ENCODE measurements around the gene GABRA5. TPM values are rescaled to one million over a fixed set of nuclear protein-coding genes. Genes with fewer than 3 reads are reported as not detected.

The GABRA5 gene
- total RNA-seq, 3 donors from 2014 or later, result not detected

DNA sequence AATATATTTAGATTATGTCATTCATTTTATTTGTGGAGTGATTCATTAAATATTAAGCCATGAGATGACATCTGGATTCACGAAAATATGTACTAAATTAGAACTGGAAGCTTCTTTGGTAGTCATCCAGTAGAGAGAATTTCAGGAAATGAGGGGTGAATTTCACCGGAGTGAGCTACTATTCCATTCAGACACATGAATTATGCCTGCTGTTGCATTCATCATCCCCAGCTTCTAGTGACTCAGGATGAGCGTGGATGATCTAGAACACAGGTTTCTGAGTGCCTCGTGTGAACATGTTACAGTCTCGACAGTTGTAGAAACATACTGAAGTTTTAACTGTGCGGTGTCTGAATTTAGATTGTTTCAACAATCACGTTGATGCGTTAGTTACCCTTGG is 61.2 kb downstream of the GABRA5 start:
- H3K36me3 Mint-ChIP-seq (ENCODE audit: insufficient read depth), result no peaks in the 10 kb centered on the region
- DNase-seq, result no peak
- no peaks in the 10 kb centered on the region for H3K4me1 Mint-ChIP-seq (ENCODE audit: low read depth)
- H3K9me3 Mint-ChIP-seq, result no peaks in the 10 kb centered on the region
- H3K27me3 Mint-ChIP-seq (ENCODE audit: low read depth), result no peaks in the 10 kb centered on the region
- no peak for ATAC-seq
- no peak overlapping the region for H3K4me3 Mint-ChIP-seq

- no peak overlapping the region for H3K4me3 Mint-ChIP-seq
- ATAC-seq, result no peak
- no peaks in the 10 kb centered on the region for H3K9me3 Mint-ChIP-seq
- no peak for DNase-seq
- no peaks in the 10 kb centered on the region for H3K4me1 Mint-ChIP-seq (ENCODE audit: low read depth)
- H3K36me3 Mint-ChIP-seq (ENCODE audit: insufficient read depth), result no peaks in the 10 kb centered on the region
- no peaks in the 10 kb centered on the region for H3K27me3 Mint-ChIP-seq (ENCODE audit: low read depth)
These were observed 62.7 kb downstream of the GABRA5 start for GRCh38 chr15:26929588-26929987.

DNA sequence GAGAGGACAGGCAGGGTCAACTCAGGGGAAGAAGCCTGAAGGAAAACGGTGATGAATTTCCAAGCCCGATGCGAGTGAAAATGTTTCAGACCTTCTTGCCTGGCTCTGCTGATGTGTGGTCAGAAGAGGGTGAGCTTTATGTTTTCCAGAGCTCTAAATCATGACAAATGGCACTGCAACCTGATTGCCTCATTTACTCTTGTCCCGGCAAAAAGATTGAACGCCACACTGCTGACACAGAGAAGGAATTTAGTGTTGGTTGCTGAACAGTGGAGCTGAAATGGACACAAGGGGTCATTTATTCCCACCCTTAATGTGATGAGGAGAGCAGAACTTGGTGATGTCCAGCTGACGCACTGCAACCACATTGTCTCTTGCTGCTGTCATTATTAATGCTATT is 68.0 kb downstream of the GABRA5 start:
- ATAC-seq (no peak), DNase-seq (no peak)
- Mint-ChIP-seq H3K27me3 (ENCODE audit: low read depth) (no peaks in the 10 kb centered on the region), H3K4me3 (no peak overlapping the region), H3K4me1 (ENCODE audit: low read depth) (no peaks in the 10 kb centered on the region), H3K36me3 (ENCODE audit: insufficient read depth) (no peaks in the 10 kb centered on the region), H3K9me3 (no peaks in the 10 kb centered on the region)

DNA sequence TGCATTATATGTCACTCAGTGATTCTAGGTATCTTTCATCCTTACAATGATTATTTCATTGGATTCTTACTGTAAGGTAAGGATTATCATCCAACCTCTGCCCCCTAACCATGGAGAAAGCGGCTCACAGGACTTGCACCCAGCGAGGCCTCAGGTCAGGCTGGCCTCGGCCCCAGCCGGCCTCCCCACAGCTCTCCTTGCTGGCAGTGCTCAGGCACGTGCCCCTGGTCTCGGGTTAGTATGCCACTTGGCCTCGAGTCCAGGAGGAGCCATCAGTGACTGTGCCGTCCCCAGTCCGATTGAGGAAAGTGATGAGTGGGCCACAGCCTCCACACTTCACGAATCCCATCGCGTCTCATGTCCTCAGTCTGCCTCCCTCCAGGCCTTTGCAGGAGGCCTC is 68.5 kb downstream of the GABRA5 start:
- Mint-ChIP-seq H3K9me3 (no peaks in the 10 kb centered on the region), H3K4me1 (ENCODE audit: low read depth) (no peaks in the 10 kb centered on the region), H3K36me3 (ENCODE audit: insufficient read depth) (no peaks in the 10 kb centered on the region), H3K4me3 (no peak overlapping the region), H3K27me3 (ENCODE audit: low read depth) (no peaks in the 10 kb centered on the region)
- DNase-seq (no peak), ATAC-seq (no peak)

DNA sequence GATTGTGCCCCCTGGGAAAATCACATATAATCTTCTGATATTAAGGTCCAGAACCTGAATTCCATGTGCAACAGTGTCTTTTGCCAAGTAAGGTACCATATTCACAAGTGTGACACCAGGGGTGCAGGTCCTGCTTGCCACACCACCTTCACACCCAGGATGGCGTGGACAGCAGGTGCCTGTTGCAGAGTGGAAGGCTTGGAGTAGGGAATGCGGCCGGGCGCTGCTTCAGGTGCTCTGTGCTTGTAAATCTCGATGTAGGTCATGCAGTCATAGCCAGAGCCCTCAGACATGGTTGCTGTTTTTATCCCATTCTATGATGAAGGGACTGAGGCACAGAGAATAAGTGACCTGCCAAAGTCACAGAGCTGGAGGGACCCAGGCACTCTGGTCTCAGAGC is 69.6 kb downstream of the GABRA5 start:
- no peaks in the 10 kb centered on the region for H3K9me3 Mint-ChIP-seq
- H3K36me3 Mint-ChIP-seq (ENCODE audit: insufficient read depth), result no peaks in the 10 kb centered on the region
- H3K4me1 Mint-ChIP-seq (ENCODE audit: low read depth), result no peaks in the 10 kb centered on the region
- ATAC-seq (no peak), DNase-seq (no peak)
- no peak overlapping the region for H3K4me3 Mint-ChIP-seq
- H3K27me3 Mint-ChIP-seq (ENCODE audit: low read depth), result no peaks in the 10 kb centered on the region

DNA sequence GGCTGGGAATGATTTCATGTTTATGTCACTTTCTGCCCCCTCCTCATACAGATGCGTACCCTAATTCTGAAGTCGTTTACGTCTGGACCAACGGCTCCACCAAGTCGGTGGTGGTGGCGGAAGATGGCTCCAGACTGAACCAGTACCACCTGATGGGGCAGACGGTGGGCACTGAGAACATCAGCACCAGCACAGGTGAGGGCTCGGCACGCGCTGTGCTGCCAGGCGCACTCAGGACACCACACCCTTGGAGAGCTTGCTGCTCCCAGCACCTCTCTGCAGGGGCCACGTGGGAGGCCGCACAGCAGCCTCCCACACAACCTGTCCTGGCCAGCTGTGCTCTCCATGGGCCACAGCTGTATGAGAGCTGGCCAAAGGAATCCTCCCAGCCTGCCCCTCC is 70.3 kb downstream of the GABRA5 start:
- no peaks in the 10 kb centered on the region for H3K9me3 Mint-ChIP-seq
- DNase-seq, result no peak
- no peak for ATAC-seq
- no peaks in the 10 kb centered on the region for H3K36me3 Mint-ChIP-seq (ENCODE audit: insufficient read depth)
- no peak overlapping the region for H3K4me3 Mint-ChIP-seq
- no peaks in the 10 kb centered on the region for H3K4me1 Mint-ChIP-seq (ENCODE audit: low read depth)
- H3K27me3 Mint-ChIP-seq (ENCODE audit: low read depth), result no peaks in the 10 kb centered on the region

DNA sequence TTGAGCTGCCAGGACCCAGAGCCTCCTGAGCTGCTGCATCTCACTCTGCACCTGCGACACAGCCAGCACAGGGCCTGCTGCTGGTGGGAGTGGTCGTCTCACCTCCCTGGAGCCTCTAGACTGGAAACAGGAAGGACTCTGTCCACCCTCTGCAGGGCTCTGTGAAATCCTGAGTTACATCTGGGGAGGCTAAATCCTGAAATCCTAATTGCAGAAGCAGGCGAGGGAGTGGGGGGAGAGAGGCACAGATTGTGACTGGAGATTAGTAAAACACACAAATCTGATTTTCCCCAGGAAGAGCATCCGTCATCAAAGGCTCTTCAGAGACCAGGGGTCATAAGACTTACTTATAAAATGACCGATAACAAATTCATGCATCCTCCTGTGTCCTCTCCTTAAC is 72.5 kb downstream of the GABRA5 start:
- Mint-ChIP-seq H3K27me3 (ENCODE audit: low read depth) (no peaks in the 10 kb centered on the region), H3K36me3 (ENCODE audit: insufficient read depth) (no peaks in the 10 kb centered on the region), H3K4me3 (no peak overlapping the region), H3K4me1 (ENCODE audit: low read depth) (no peaks in the 10 kb centered on the region), H3K9me3 (no peaks in the 10 kb centered on the region)
- DNase-seq (no peak), ATAC-seq (no peak)

- Mint-ChIP-seq H3K4me3 (no peak overlapping the region), H3K9me3 (no peaks in the 10 kb centered on the region), H3K36me3 (ENCODE audit: insufficient read depth) (no peaks in the 10 kb centered on the region), H3K4me1 (ENCODE audit: low read depth) (no peaks in the 10 kb centered on the region), H3K27me3 (ENCODE audit: low read depth) (no peaks in the 10 kb centered on the region)
- ATAC-seq (no peak), DNase-seq (no peak)
These were observed 74.6 kb downstream of the GABRA5 start for GRCh38 chr15:26941489-26941888.

- ATAC-seq (no peak), DNase-seq (no peak)
- Mint-ChIP-seq H3K4me1 (ENCODE audit: low read depth) (no peaks in the 10 kb centered on the region), H3K9me3 (peaks cover 4% of the 10 kb centered on the region), H3K4me3 (no peak overlapping the region), H3K36me3 (ENCODE audit: insufficient read depth) (no peaks in the 10 kb centered on the region), H3K27me3 (ENCODE audit: low read depth) (no peaks in the 10 kb centered on the region)
These were observed 77.0 kb downstream of the GABRA5 start for GRCh38 chr15:26943866-26944265.

GRCh38 chr15:26945046-26945445 is 78.2 kb downstream of the GABRA5 start:
- no peaks in the 10 kb centered on the region for H3K27me3 Mint-ChIP-seq (ENCODE audit: low read depth)
- no peak for ATAC-seq

GRCh38 chr15:26950001-26950400 is 83.1 kb downstream of the GABRA5 start:
- Mint-ChIP-seq H3K4me1 (ENCODE audit: low read depth) (no peaks in the 10 kb centered on the region), H3K4me3 (no peak overlapping the region), H3K9me3 (peaks cover 22% of the 10 kb centered on the region), H3K36me3 (ENCODE audit: insufficient read depth) (no peaks in the 10 kb centered on the region), H3K27me3 (ENCODE audit: low read depth) (no peaks in the 10 kb centered on the region)
- no peak for DNase-seq
- ATAC-seq, result no peak

More at GRCh38 chr15:26945046-26945445, 78.2 kb downstream of the GABRA5 start:
- H3K36me3 Mint-ChIP-seq (ENCODE audit: insufficient read depth), result no peaks in the 10 kb centered on the region
- peaks cover 4% of the 10 kb centered on the region for H3K9me3 Mint-ChIP-seq
- no peak for DNase-seq
- no peaks in the 10 kb centered on the region for H3K4me1 Mint-ChIP-seq (ENCODE audit: low read depth)
- no peak overlapping the region for H3K4me3 Mint-ChIP-seq

- Mint-ChIP-seq H3K4me3 (no peak overlapping the region), H3K36me3 (ENCODE audit: insufficient read depth) (no peaks in the 10 kb centered on the region), H3K9me3 (peaks cover 22% of the 10 kb centered on the region), H3K27me3 (ENCODE audit: low read depth) (no peaks in the 10 kb centered on the region), H3K4me1 (ENCODE audit: low read depth) (no peaks in the 10 kb centered on the region)
- no peak for ATAC-seq
- no peak for DNase-seq
These were observed 87.5 kb downstream of the GABRA5 start for GRCh38 chr15:26954403-26954802.

GRCh38 chr15:26967719-26968269 is 100.9 kb downstream of the GABRA5 start:
- no peak overlapping the region for H3K4me3 Mint-ChIP-seq
- ATAC-seq (no peak), DNase-seq (no peak)
- no peaks in the 10 kb centered on the region for H3K9me3 Mint-ChIP-seq
- peaks cover 14% of the 10 kb centered on the region for H3K27me3 Mint-ChIP-seq (ENCODE audit: low read depth)
- H3K4me1 Mint-ChIP-seq (ENCODE audit: low read depth), result no peaks in the 10 kb centered on the region
- no peaks in the 10 kb centered on the region for H3K36me3 Mint-ChIP-seq (ENCODE audit: insufficient read depth)

- Mint-ChIP-seq H3K4me1 (ENCODE audit: low read depth) (no peaks in the 10 kb centered on the region), H3K27me3 (ENCODE audit: low read depth) (peaks cover 14% of the 10 kb centered on the region), H3K9me3 (no peaks in the 10 kb centered on the region), H3K36me3 (ENCODE audit: insufficient read depth) (no peaks in the 10 kb centered on the region), H3K4me3 (no peak overlapping the region)
- ATAC-seq, result no peak
- DNase-seq, result no peak
These were observed 101.9 kb downstream of the GABRA5 start for GRCh38 chr15:26968806-26969205.

DNA sequence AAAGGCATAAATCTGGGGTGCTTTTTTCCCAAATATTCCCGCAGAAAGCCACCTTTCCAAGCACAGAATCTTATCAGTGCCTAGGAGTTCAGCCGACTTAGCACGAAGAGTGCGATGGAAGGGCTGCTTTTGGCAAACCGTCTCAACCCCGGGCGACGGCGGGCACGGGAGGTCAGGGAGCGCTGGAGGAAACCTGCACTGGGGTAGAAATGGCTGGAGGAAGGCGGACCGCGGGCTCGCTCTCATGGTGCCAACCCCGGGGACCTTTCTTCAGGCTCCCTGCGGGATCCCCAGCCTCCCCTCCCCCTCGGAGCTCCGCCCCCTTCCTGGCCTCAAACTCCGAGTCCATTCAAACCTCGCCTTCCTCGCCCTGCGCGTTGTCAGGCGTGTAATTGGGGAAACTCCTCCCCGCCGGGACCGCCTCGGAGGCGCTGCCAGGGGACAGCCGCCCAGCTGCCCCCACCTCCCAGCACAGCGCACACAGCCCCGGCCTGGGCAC is 103.9 kb downstream of the GABRA5 start, which contains the start of gene GABRG3:
GABRG3 (plus strand) TSS at position 470 of the 499 bp plus-strand sequence.
- no peak for DNase-seq
- no peak for ATAC-seq
- H3K4me1 Mint-ChIP-seq (ENCODE audit: low read depth), result no peaks in the 10 kb centered on the region
- H3K36me3 Mint-ChIP-seq (ENCODE audit: insufficient read depth), result no peaks in the 10 kb centered on the region
- H3K9me3 Mint-ChIP-seq, result no peaks in the 10 kb centered on the region
- no peak within 1 kb of the TSS for H3K4me3 Mint-ChIP-seq
- H3K27me3 Mint-ChIP-seq (ENCODE audit: low read depth), result peaks cover 14% of the 10 kb centered on the region

All from activated T-cell treated with anti-CD3 and anti-CD28 coated beads, Interleukin-2, amount 50 U/mL, for 4 hours (primary cell).